HG02623 (cell line): ENCODE measurements around the gene VN1R5.
"Not testable (repeated sequence)": the region's sequence is repeated elsewhere in the genome, so short reads cannot be mapped to it uniquely, and the experiment has no call there.

ENCODE experiments used
- ATAC-seq: cut with Tn5 transposase; IDR thresholded peaks from one replicate; pipeline ENCODE4 v1.9.1; 2021; ENCODE audit warnings: moderate library complexity; ENCODE audit not compliant: unreplicated experiment

Gene VN1R5

DNA sequence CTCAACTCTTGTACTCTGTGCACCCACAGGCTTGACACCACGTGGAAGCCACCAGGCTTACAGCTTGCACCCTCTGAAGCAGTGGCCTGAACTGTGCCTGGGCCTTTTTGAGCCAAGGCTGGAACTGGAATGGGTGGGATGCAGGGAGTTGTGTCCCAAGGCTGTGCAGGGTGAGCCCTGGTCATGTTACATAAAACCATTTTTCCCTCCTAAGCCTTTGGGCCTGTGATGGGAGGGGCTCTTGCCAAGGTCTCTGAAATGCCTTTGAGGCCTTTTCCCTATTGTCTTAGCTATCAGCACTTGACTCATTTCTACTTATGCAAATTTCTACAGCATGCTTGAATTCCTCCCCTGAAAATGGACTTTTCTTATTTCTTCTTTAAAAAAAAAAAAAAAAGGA is 14.1 kb downstream of the VN1R5 start:
- ATAC-seq: no peak

DNA sequence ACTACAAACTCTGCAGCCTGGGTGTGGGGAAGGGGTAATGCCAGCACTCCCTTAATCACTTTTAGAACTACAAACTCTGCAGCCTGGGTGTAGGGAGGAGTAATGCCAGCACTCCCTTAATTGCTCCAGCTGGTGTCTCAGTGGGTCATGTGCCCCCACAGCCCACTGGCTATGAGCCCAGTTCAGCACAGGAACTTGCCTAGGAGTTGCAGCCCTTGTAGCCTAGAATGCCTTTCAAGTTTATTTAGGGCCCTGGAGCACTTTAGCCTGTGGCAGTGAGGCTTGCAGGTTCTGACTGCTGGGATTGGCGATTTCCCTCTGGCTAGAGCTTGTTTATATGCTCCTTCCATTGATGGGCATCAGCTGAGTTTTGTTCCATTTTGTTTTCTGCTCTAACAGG is 17.1 kb downstream of the VN1R5 start:
- ATAC-seq: no peak

DNA sequence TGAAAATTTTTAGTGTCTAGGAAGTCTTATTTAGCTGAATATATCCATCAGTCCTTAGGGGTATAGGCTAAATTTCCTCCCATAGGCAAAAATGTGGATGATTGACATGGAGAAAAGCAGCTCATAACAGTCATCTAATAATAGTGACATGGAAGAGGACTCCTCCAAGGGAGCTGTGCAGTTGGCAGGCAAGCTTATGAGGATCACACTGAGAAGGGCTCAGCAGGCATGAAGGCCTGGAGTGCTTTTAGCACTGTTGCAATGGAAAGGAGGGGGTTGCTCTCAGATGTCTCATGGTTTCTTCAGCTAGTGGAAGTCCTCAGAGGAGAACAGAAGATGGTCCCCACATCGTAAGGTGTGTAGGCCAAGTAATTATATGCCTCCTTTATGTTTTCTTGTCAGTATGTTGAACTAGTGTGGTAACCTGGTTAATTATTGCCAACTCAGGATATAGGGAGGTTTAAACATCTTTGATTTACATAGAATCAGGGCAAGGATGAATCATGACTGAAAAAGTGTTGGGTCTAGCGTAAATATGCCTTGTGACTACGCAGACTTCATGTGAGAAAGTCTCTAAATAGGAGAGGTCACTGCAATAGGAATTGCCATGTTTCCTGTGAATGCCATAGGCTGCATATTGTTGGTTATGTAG is 18.9 kb downstream of the VN1R5 start:
- ATAC-seq: no peak

DNA sequence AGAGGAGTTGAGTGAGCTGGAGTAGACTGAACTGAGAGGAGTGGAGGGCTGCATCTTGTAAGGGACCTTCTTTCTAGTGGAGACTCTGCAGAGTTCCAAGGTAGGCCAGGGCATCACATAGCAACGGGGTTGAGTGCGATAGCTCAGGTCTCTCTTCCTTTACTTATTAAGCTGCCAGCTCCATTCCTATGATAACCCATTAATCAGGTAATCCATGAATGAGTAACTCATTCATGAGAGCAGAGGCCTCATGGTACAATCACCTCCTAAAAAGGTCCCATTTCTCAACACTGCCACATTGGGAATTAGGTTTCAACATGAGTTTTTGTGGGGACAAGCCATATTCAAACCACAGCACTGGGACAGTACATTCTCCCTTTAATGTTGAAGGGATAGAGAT is 21.3 kb downstream of the VN1R5 start:
- no peak for ATAC-seq

DNA sequence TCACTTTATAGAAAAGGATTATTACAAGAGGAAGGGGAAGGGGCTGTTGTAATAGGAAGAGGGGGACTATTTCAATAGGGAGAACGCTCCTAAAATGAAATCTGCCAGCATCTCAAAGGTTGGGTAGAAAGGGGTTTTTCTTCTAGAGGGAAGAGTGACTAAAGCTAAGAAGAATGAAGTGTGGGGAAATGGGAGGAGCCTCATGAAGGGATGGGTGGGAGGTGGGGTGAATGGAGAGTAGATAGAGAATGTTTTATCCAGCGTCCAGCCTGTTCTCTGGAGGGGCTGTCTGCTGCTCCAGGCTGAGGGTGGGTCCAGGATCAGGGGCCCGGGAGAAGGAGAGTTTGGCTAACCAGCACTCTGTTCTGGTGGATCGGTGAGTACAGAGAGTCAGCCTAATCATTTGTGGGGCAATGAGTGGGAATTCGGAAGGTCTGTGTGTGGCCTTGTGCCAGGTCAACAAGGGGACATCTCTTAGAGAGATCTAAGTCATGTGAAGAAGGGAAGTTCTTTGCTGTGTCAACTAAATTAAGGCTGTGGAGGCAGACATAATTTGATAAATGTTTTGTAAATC is 25.2 kb downstream of the VN1R5 start:
- ATAC-seq: no peak

DNA sequence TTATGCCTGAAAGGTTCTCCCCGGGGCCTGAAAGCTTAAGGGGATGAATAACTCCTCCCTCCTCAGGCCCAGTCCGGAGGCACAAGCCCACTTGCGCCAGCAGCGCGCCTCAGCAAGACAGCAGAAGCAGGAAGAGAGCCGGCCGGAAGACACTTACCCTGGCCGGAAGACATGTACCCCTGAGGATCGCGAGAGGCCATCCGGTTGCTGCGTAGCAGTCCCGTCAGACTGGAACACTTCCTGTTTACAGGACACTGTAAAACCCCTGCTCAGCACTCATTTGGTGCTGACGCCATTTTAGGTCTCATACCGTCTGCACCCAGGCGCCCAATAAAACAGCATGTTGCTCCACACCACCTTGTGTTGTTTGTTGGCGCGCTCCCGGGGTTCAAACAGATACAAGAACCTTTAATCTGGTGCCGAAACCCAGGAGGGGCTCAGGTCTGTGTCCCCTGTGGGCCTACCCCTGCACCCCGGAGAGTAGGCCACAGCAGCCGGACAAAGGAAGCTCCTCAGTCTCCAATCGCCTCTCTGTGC is 30.3 kb downstream of the VN1R5 start:
- ATAC-seq: no peak

DNA sequence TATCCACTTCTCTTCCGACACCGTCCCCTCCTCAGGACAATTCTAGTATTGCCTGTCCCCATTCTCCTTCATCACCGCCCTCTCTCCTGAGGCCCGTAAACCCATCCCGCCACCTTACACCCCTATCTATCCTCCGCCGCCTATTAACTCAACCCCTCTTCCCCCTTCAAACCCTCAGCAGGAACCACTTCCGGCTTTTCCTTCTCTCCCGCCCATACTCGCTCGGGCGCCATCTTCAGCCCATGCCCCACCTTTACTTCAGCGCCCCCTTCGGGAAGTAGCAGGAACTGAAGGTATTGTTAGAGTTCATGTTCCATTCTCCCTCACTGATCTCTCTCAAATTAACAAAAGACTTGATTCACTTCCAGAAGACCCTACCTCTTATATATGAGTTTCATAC is 31.6 kb downstream of the VN1R5 start:
- no peak for ATAC-seq

DNA sequence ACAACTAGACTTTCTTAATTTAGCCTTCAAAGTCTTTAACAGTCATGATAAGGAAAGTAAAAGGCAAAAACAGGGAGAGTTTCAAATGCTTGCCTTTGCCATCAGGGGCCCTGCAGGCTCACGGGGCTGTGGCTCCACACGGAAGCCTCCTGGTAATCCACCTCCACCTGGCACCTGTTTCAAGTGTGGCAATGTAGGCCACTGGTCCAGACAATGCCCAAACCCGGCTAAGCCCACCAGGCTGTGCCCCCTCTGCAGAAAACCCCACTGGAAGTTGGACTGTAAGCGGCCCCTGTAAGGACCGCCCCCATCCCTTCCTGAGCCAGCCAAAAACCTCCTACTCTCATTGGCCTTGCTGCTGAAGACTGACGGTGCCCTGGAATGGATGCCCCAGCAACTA is 32.5 kb downstream of the VN1R5 start:
- no peak for ATAC-seq

DNA sequence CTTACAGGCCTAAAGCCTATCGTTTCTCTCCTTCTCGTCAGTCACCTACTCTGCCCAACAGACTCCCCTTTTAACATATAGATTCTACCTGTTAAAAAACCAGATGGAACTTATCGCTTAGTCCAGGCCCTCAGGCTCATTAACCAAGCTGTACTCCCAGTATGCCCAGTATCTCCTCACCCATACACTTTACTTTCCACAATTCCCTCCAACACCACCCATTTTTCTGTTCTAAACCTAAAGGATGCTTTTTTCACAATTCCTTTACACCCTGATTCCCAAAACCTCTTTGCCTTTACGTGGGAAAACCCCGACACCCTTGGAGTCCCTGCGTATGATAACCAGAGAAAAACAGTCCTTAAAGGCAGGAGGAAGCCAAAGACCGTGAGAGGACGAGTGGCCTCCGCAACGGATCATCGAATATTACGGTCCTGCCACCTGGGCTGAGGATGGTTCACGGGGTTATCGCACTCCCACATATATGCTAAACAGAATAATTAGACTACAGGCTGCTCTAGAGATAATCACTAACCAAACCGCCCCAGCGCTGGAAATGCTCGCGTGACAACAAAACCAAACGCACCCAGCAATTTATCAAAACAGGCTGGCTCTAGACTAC is 33.5 kb downstream of the VN1R5 start:
- ATAC-seq: not testable (repeated sequence)

DNA sequence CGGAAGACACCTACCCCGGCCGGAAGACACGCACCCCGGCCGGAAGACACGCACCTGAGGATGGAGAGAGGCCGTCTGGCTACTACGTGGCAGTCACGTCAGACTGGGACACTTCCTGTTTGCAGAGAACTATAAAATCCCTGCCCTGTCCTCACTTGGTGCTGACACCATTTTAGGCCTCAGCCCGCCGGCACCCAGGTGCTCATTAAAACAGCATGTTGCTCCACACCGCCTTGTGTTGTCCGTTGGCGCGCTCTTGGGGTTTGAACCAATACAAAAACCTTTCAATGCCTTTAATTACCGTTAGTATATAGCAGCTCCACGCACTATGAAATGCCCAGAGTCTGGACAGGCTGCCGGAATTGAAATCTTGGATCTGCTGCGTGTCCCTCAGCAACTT is 34.7 kb downstream of the VN1R5 start:
- ATAC-seq: no peak

DNA sequence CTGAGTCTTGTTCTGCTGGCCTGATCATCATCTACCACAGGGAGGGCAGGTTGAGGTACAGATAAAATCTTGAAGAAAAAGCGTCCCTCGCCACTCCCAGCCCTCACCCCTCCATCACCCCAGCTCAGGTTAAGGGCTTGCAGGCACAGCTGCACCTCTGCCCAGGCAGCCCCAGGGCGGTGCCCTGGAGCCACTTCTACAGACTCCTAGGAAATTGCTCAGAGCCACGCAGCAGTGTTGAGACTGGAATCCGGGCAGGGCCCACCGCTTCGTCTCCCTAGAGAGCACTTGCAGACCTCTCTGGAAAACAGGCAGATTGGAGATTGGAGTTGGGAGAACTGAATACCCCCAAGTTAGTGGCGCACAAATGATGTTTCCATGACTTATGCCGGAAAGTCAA is 35.3 kb downstream of the VN1R5 start:
- no peak for ATAC-seq

DNA sequence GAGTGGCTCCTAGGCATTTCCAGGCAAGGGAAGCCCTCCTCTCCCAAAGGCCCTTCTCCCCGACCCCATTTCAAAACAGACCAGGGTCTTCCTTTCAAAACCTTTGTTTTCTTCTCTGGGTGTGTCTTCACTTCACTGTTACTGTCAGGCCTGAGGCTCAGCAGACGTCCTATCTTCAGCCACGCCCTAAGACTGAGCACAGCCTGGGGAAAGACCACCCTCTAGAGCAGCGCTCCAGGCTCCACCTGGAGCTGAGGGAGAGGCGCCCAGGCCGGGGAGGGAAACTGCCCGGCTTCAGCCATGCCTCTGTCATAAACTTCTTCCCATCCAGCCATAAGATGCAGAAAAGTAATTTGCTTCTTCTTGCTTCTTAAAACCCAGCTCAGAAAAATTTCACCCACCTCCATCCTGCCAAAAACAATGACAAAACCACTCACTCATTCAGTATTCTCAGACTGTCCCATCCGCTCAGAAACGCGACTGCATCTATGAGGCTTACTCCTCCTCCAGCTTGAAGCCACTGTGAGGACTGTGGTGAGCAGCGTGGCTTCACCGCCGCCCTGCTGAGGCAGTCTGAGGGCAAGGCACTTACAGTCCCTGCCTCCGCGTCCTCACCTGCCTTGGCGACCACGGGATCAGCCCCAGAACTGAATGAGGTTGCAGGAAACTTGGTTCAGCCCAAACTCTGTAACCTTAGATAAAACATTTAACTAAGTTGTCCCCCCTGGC is 36.1 kb downstream of the VN1R5 start:
- ATAC-seq: no peak

DNA sequence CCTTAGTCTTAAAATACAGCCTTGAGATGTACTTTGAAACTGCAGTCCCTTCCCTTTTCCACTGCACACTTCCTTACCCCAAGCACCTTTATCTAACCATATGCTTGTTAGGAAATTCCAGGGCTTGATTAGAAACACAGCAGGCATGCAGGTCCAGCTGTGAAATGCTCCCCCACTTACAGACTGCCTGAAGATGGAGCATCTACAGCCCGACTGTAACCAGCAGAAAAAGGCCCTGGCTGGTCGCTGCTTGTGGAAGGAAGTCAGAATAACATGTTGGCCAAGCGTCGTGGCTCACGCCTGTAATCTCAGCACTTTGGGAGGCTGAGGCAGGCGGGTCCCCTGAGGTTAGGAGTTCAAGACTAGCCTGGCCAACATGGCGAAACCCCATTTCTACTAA is 37.2 kb downstream of the VN1R5 start:
- ATAC-seq: no peak

DNA sequence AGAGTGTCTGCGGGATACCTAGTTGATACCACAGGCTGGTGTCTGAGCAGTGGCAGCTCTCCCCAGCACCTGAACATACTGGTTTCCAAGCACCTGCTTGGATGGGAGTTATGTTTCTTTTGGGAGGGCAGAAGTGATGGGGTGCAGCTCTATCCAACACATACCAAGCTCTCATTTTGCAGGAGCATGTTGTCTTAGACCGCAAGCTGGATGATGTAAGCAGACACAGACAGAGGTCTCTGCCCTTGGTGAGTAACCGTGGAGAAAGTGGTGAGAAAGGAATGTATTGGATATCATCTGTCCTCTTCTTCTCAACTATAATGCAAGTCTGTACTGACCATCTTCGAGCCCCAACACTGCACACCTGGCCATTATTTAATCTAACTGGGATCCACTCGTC is 38.4 kb downstream of the VN1R5 start:
- no peak for ATAC-seq

DNA sequence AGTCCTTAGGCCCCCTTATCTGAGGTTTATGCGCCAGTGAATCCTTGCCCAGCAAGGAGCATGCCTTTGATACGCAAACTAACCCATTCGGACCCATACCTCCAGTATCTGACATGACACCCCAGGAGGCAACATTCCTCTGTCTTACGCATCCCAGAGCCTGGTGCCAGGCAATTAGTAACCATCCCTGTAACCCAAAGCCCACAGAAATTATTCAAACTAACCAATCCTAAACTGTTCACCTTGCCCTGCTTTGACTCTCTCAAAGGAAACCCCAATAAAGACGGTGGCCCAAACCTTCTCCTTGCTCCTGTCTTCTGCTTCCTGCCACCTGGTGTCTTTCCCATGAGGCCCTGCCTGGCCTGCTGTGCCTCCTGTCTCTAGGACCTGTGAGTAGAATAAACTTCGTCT is 39.4 kb downstream of the VN1R5 start:
- ATAC-seq: no peak

DNA sequence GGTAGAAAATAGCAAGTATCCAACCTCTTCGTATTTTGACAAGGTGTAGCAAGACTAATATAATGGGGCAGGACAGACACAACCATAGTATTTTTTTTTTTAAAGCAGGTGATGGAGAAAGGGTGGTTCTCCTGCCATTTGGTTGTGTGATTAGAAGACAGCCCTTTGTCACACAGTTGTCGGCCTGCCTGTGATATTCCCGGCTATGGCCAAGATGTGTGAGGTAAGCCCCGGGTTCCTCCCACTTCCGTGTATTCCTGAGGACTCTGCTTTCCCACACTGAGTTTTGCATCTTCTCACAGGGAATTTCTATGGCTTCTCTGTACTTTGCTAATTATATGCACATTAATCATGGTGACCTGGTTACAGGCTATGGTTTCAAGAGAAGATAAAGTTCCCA is 39.9 kb downstream of the VN1R5 start:
- no peak for ATAC-seq

DNA sequence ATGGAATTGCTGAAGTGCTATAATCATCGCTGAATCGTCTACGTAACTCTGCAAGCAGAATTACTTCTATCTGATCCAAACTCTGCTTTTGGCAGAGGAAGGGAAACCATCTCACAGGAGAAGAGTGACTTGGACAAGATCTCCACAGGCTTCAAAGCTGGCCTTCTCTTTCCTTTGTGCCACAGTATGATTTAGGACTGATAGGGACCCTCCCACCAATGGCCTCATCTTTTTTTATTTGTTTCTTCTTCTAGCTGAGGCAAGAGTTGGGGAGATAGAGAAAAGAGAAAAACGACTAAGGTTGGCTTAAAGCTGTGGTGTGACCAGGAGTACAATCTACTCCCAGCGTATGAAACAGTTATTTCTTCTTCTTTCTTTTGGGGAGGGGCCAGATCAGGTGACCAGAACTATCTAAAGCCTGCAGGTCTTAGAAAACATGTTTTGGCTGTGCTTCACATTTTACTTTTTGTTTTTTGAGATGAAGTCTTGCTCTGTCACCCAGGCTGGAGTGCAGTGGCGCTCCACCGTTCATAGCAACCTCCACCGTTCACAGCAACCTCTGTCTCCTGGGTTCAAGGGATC is 40.8 kb downstream of the VN1R5 start:
- ATAC-seq: no peak

DNA sequence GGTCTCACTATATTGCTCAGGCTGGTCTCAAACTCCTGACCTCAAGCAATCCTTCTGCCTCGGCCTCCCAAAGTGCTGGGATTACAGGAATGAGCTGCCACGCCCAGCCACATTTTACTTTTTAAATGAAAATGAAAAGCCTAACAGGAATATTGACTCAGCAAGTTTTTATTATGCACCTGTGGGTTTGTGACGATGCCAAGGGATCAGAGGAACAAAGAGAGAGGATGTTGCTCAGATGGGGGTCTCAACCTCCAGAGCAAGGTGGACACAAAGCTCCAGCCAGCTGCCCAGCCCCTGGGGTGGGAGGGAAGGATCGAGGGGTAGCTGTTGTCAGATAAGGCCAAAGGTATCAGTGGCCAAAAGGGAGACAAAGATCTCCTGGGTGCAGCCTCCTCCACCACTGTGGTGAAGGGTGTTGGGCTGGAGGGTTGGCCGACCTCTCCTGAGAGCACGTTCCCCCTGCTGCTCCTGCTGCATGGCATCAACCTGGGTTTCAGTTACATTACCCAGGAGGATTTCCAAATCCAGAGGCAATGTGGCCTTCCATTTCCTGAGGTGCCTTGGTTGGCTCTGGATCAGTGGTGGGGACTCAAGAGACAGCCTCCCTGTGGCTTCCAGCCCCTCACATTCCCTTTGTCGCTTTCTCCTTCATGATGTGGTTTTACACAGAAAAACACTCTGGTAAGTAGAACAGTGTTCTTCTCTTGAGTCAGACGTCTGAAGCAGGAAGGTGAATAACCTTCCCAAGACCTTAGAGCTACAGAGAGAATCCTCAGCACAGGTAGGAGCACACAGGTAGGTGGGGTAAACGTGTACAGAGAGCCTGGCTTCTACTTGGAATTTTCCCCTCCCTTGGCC is 41.6 kb downstream of the VN1R5 start:
- ATAC-seq: no peak

DNA sequence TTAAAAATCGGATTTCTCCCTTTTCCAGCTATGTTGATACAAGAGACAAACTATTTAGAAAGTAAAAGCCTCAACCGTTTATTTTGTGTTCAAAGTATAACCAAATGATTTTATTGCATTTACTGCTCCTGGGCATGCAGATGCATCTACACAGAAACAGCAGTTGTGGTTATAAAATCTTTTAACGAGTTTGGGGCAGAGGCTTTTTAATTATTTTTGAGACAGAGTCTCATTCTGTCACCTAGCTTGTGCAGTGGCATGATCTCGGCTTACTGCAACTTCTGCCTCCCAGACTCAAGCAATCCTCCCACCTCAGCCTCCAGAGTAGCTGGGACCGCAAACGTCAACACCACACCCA is 42.2 kb downstream of the VN1R5 start:
- no peak for ATAC-seq

DNA sequence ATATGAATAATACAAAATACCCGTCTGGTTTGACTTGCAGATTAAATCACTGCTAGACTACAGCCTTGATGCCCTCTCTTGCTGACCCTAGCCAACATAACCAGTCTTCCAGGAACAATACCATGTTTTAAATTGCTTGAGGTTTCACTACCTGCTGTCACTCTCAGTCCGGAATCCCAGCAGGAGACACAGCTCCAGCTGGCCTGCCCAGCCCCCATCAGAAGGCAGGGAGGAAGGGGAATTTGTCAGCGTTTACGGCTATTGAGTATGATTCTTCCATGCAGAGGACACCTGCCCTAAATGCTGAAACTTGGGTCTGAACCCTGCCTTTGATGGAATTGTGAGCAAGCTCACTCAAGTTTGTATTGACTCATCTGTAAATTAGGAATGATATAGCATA is 42.8 kb downstream of the VN1R5 start:
- no peak for ATAC-seq
